Endodermal cell (in vitro differentiated cells): ENCODE measurements around the gene GPC3. TPM values are rescaled to one million over a fixed set of nuclear protein-coding genes. Genes with fewer than 3 reads are reported as not detected.

Experiments used
- DNase-seq: peaks from one replicate; pipeline ENCODE4 v3.0.0-alpha.2; 2017
- H3K27ac ChIP-seq: 2 replicates; pipeline ENCODE4 v1.5.1; 2013; ENCODE audit warnings: mild to moderate bottlenecking, low read depth, low read length, moderate library complexity
- H3K27me3 ChIP-seq: 2 replicates; pipeline ENCODE4 v1.6.1; 2013; ENCODE audit warnings: mild to moderate bottlenecking, low read length, moderate library complexity; ENCODE audit not compliant: insufficient read depth, control insufficient read depth, poor library complexity, severe bottlenecking
- H3K36me3 ChIP-seq: 2 replicates; pipeline ENCODE4 v1.7.0; 2013; ENCODE audit warnings: mild to moderate bottlenecking, low read length, moderate library complexity; ENCODE audit not compliant: control insufficient read depth, insufficient read depth
- H3K4me1 ChIP-seq: one replicate; pipeline ENCODE4 v1.7.0; 2013; ENCODE audit warnings: low read length; ENCODE audit not compliant: control insufficient read depth, insufficient read depth
- H3K4me3 ChIP-seq: 2 replicates; pipeline ENCODE4 v1.5.1; 2013; ENCODE audit warnings: mild to moderate bottlenecking, low read length, moderate library complexity
- H3K9ac ChIP-seq: 2 replicates; pipeline ENCODE4 v1.6.1; 2013; ENCODE audit warnings: mild to moderate bottlenecking, low read length, moderate library complexity; ENCODE audit not compliant: poor library complexity, severe bottlenecking; ENCODE audit errors: extremely low read depth
- H3K9me3 ChIP-seq: 2 replicates; pipeline ENCODE4 v1.6.1; 2013; ENCODE audit warnings: mild to moderate bottlenecking, low read length, moderate library complexity; ENCODE audit not compliant: control insufficient read depth
- H3K27ac Mint-ChIP-seq: 2 replicates; pipeline ENCODE4 v1.8.0; 2020; ENCODE audit warnings: mixed read lengths
- H3K27me3 Mint-ChIP-seq: 2 replicates; pipeline ENCODE4 v1.8.0; 2021; ENCODE audit warnings: mild to moderate bottlenecking, mixed read lengths; ENCODE audit not compliant: insufficient read depth
- H3K36me3 Mint-ChIP-seq: 2 replicates; pipeline ENCODE4 v1.8.0; 2020; ENCODE audit warnings: low read depth, mixed read lengths
- H3K4me1 Mint-ChIP-seq: 2 replicates; pipeline ENCODE4 v1.8.0; 2020; ENCODE audit warnings: mixed read lengths
- H3K4me3 Mint-ChIP-seq: 2 replicates; pipeline ENCODE4 v1.8.0; 2020; ENCODE audit warnings: mild to moderate bottlenecking, moderate library complexity, mixed read lengths
- H3K9me3 Mint-ChIP-seq: 2 replicates; pipeline ENCODE4 v1.8.0; 2020; ENCODE audit warnings: mild to moderate bottlenecking, mixed read lengths
- WGBS, 2 experiments: methylation state at CpG; one replicate each; pipeline versions ENCODE4 v1.1.5 to v1.1.7; 2013; ENCODE audit warnings: missing lambda C conversion rate in 2 of 2, mixed read lengths in 1 of 2; ENCODE audit not compliant: insufficient coverage in 1 of 2, insufficient read length in 1 of 2; 5-methylcytosine and 5-hydroxymethylcytosine counted together
- total RNA-seq, 2 donors: library from RNA; stranded (reverse); fragmentation: NEBNext Ultra II Directional in 1 of 2; extraction: Animal tissue kit (Norgen Biotek cat#: 25700) in 1 of 2; gene quantifications; 2 replicates in 1 of 2; 3 replicates in 1 of 2; pipeline ENCODE4 v1.2.1, GENCODE V29; 2021
- TF ChIP-seq, protein P1 (sequence below): fragments of 200-600 bp; sonication (generic); conservative IDR thresholded peaks from 2 replicates; pipeline ENCODE4 v1.5.0; 2021; ENCODE audit warnings: antibody characterized with exemption, mild to moderate bottlenecking

The GPC3 gene
- total RNA-seq, 2 donors from 2014 or later = 39.5 to 125 TPM

DNA sequence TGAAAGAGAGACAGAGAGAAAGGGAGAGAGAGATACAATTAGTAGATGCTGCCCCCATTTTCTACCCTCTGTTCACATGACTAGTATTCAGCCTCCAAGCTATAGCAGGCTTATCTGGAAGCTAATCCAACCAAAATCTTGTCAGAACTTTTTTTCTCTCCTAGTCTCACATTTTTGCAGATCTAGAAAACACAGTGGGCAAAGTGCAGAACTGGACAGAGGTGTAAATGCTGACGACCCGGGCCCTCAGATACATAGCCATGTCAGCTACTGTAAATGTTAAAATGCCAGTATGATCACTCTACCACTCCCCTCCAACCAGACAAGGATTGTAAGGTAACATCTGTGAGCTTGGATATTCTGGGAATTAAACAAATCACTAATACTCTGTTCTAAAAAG lies 34.3 kb downstream of the GPC3 start:
- no peak for DNase-seq
- Mint-ChIP-seq H3K4me1 (peaks cover 22% of the 10 kb centered on the region), H3K27me3 (no peaks in the 10 kb centered on the region), H3K4me3 (no peak overlapping the region), H3K36me3 (peaks cover 31% of the 10 kb centered on the region), H3K9me3 (peaks cover 8% of the 10 kb centered on the region), H3K27ac (no peak overlapping the region)
- Histone ChIP-seq H3K4me1 (no peaks in the 10 kb centered on the region), H3K9me3 (no peaks in the 10 kb centered on the region), H3K9ac (no peak overlapping the region), H3K27ac (no peak overlapping the region), H3K27me3 (no peaks in the 10 kb centered on the region), H3K4me3 (no peak overlapping the region), H3K36me3 (no peaks in the 10 kb centered on the region)
- WGBS, 2 experiments = 94% methylated on average over 2 of the region's 2 CpGs; no CpG with 5 or more reads in 1 of the 2 experiments
- TF ChIP-seq, protein P1, sequence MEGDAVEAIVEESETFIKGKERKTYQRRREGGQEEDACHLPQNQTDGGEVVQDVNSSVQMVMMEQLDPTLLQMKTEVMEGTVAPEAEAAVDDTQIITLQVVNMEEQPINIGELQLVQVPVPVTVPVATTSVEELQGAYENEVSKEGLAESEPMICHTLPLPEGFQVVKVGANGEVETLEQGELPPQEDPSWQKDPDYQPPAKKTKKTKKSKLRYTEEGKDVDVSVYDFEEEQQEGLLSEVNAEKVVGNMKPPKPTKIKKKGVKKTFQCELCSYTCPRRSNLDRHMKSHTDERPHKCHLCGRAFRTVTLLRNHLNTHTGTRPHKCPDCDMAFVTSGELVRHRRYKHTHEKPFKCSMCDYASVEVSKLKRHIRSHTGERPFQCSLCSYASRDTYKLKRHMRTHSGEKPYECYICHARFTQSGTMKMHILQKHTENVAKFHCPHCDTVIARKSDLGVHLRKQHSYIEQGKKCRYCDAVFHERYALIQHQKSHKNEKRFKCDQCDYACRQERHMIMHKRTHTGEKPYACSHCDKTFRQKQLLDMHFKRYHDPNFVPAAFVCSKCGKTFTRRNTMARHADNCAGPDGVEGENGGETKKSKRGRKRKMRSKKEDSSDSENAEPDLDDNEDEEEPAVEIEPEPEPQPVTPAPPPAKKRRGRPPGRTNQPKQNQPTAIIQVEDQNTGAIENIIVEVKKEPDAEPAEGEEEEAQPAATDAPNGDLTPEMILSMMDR = no peak

DNA sequence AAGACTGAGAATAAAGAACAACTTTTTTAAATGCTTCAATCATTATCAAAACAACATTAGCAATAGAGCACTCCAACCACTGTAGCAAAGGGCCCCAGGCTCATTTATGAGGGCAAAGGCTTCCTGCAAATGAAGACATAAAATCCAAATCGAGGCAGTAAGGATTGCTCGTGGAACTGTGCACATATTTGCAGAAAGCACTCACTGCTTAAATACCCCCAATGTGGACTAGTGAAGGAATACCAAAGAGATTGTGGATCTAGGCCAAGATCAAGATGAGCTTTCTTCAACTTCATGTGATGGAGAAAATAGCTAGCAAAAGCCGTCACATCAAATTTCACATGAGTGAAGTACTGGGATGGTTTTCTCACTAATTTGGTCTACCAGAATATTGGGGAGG lies 35.2 kb downstream of the GPC3 start:
- Histone ChIP-seq H3K4me1 (no peaks in the 10 kb centered on the region), H3K4me3 (no peak overlapping the region), H3K9ac (no peak overlapping the region), H3K27ac (no peak overlapping the region), H3K27me3 (no peaks in the 10 kb centered on the region), H3K9me3 (no peaks in the 10 kb centered on the region), H3K36me3 (no peaks in the 10 kb centered on the region)
- Mint-ChIP-seq H3K4me1 (peaks cover 24% of the 10 kb centered on the region), H3K36me3 (peaks cover 31% of the 10 kb centered on the region), H3K27me3 (no peaks in the 10 kb centered on the region), H3K4me3 (no peak overlapping the region), H3K27ac (no peak overlapping the region), H3K9me3 (peaks cover 6% of the 10 kb centered on the region)
- no peak for DNase-seq
- WGBS, 2 experiments = 93% methylated on average over 3 of the region's 3 CpGs; no CpG with 5 or more reads in 1 of the 2 experiments
- TF ChIP-seq, protein P1 = no peak

DNA sequence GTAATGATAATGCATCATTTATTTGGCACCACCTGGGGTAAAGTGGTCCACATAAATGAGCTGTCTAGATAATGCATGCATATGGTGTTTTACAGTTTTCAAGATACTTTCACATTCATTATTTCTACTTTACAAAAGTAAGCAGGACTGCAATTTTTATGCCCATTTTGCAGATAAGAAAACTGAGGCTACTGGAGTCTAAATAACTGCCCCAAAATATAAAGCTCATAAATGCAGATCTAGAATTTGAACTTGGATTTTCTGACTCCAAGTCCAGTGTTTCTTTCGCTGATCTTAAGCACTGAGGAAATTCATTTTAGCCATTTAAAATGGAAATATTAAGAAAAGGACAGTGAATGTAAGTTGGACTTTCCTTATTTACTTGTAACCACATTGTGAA lies 36.5 kb downstream of the GPC3 start:
- no peak overlapping the region for H3K9ac ChIP-seq
- H3K36me3 Mint-ChIP-seq = peaks cover 28% of the 10 kb centered on the region
- DNase-seq = no peak
- H3K27me3 Mint-ChIP-seq = no peaks in the 10 kb centered on the region
- H3K27ac Mint-ChIP-seq = no peak overlapping the region
- no peak overlapping the region for H3K4me3 Mint-ChIP-seq
- peaks cover 24% of the 10 kb centered on the region for H3K4me1 Mint-ChIP-seq
- WGBS, 2 experiments = 75% methylated on average over 1 of the region's 1 CpG; no CpG with 5 or more reads in 1 of the 2 experiments
- H3K9me3 Mint-ChIP-seq = peaks cover 4% of the 10 kb centered on the region
- H3K4me1 ChIP-seq = no peaks in the 10 kb centered on the region
- H3K36me3 ChIP-seq = no peaks in the 10 kb centered on the region
- H3K27me3 ChIP-seq = no peaks in the 10 kb centered on the region
- TF ChIP-seq, protein P1 = no peak
- H3K9me3 ChIP-seq = no peaks in the 10 kb centered on the region
- no peak overlapping the region for H3K27ac ChIP-seq
- H3K4me3 ChIP-seq = no peak overlapping the region
